ENCODE results near the gene NDUFB4.

Gene NDUFB4

GRCh38 chr3:120552184-120553172 lies 43.7 kb upstream of the NDUFB4 start (continued):
- TF ChIP-seq SNAI2 (CRISPR knock-in tag; IDR thresholded peaks at IDR 0.05), result no peak

GRCh38 chr3:120554812-120555606 lies 41.1 kb upstream of the NDUFB4 start:
- TF ChIP-seq ZFP3 (CRISPR knock-in tag; IDR thresholded peaks at IDR 0.05), result no peak
- TF ChIP-seq ZNF565 (CRISPR knock-in tag; conservative IDR thresholded peaks at IDR 0.05; ENCODE audit: low read depth), result no peak
- TF ChIP-seq BACH2 (CRISPR knock-in tag; IDR thresholded peaks at IDR 0.05; ENCODE audit: borderline replicate concordance), result no peak
- TF ChIP-seq RARB (CRISPR knock-in tag; IDR thresholded peaks at IDR 0.05), result no peak
- TF ChIP-seq ISL1 (CRISPR knock-in tag; IDR thresholded peaks at IDR 0.05), result no peak
- TF ChIP-seq ZNF70 (CRISPR knock-in tag; IDR thresholded peaks at IDR 0.05), result no peak
- no peak for TF ChIP-seq OSR1 (CRISPR knock-in tag; IDR thresholded peaks at IDR 0.05)
- TF ChIP-seq ZC3H10 (CRISPR knock-in tag; IDR thresholded peaks at IDR 0.05), result no peak
- no peak for TF ChIP-seq PPARA (CRISPR knock-in tag; IDR thresholded peaks at IDR 0.05; ENCODE audit: borderline replicate concordance)
- TF ChIP-seq TSHZ2 (CRISPR knock-in tag; IDR thresholded peaks at IDR 0.05), result no peak
- TF ChIP-seq GLIS3 (CRISPR knock-in tag; IDR thresholded peaks at IDR 0.05), result no peak
- no peak for TF ChIP-seq ESRRG (CRISPR knock-in tag; IDR thresholded peaks at IDR 0.05)
- TF ChIP-seq PATZ1 (CRISPR knock-in tag; IDR thresholded peaks at IDR 0.05; ENCODE audit: borderline replicate concordance), result no peak
- no peak for TF ChIP-seq SNAI2 (CRISPR knock-in tag; IDR thresholded peaks at IDR 0.05)
- TF ChIP-seq ZFP30 (CRISPR knock-in tag; IDR thresholded peaks at IDR 0.05), result no peak
- TF ChIP-seq CSRNP3 (CRISPR knock-in tag; IDR thresholded peaks at IDR 0.05), result no peak
- TF ChIP-seq CREB5 (CRISPR knock-in tag; IDR thresholded peaks at IDR 0.05; ENCODE audit: low read depth), result no peak

GRCh38 chr3:120555657-120556509 lies 40.3 kb upstream of the NDUFB4 start:
- ATAC-seq, result no peak

More at GRCh38 chr3:120554812-120555606, 41.1 kb upstream of the NDUFB4 start:
- no peak for ATAC-seq

More at GRCh38 chr3:120555657-120556509, 40.3 kb upstream of the NDUFB4 start:
- no peak for TF ChIP-seq RARB (CRISPR knock-in tag; IDR thresholded peaks at IDR 0.05)
- TF ChIP-seq TCF4 (CRISPR knock-in tag; IDR thresholded peaks at IDR 0.05; ENCODE audit: borderline replicate concordance), result no peak
- no peak for TF ChIP-seq ZFP30 (CRISPR knock-in tag; IDR thresholded peaks at IDR 0.05)
- TF ChIP-seq ZNF565 (CRISPR knock-in tag; conservative IDR thresholded peaks at IDR 0.05; ENCODE audit: low read depth), result no peak
- TF ChIP-seq TOX (CRISPR knock-in tag; IDR thresholded peaks at IDR 0.05; ENCODE audit: borderline replicate concordance), result no peak

Data from SK-N-SH treated with all-trans-retinoic acid at 6 μM for 48 hours (cell line).